GM23248 (cell line): ENCODE measurements around the gene NEU2.

Experiments used
- EZH2 ChIP-seq: fragments of 200-600 bp; sonication (generic); IDR thresholded peaks from 2 replicates; pipeline ENCODE4 v1.6.1; 2018; ENCODE audit warnings: antibody characterized with exemption, mild to moderate bottlenecking; ENCODE audit not compliant: insufficient read depth, poor library complexity, severe bottlenecking
- EZH2phosphoT487 ChIP-seq: fragments of 200-600 bp; sonication (generic); IDR thresholded peaks from 2 replicates; pipeline ENCODE4 v1.6.1; 2018; ENCODE audit warnings: antibody characterized with exemption, moderate library complexity, mild to moderate bottlenecking, low read depth; ENCODE audit not compliant: insufficient read depth

GRCh38 chr2:233034091-233034882 lies 1.8 kb downstream of the NEU2 start:
- TF ChIP-seq EZH2 = no peak
- TF ChIP-seq EZH2phosphoT487 = no peak
